HepG2 (cell line): ENCODE data around the gene PAM16. TPM values are rescaled to one million over a fixed set of nuclear protein-coding genes. Genes with fewer than 3 reads are reported as not detected.

Experiments
- EHMT2 ChIP-seq: fragments of 200-600 bp; sonication (generic); IDR thresholded peaks from 2 replicates; pipeline ENCODE4 v1.7.0; 2017; ENCODE audit warnings: antibody characterized with exemption, low read depth, low read length, borderline replicate concordance
- HNF4A ChIP-seq: sonication (generic); formaldehyde crosslinking; IDR thresholded peaks from 2 replicates; pipeline ENCODE4 v1.4.0; 2020; ENCODE audit warnings: missing genetic modification reagents
- MTF1 ChIP-seq: sonication (generic); formaldehyde crosslinking; IDR thresholded peaks from 2 replicates; pipeline ENCODE4 v1.5.0; 2020; ENCODE audit warnings: missing genetic modification reagents
- PCBP1 ChIP-seq: fragments of 200-400 bp; formaldehyde crosslinking; IDR thresholded peaks from 2 replicates; pipeline ENCODE4 v1.6.1; 2017; ENCODE audit warnings: mild to moderate bottlenecking, low read depth, low read length, borderline replicate concordance
- POLR2G ChIP-seq: fragments of 200-400 bp; formaldehyde crosslinking; IDR thresholded peaks from 2 replicates; pipeline ENCODE4 v1.6.1; 2018; ENCODE audit warnings: mild to moderate bottlenecking, low read depth, low read length, moderate library complexity
- RORA ChIP-seq: sonication (generic); formaldehyde crosslinking; IDR thresholded peaks from 2 replicates; pipeline ENCODE4 v1.5.0; 2020; ENCODE audit warnings: mild to moderate bottlenecking, missing genetic modification reagents, moderate library complexity
- SMARCC2 ChIP-seq: fragments of 450-650 bp; IDR thresholded peaks from 2 replicates; pipeline ENCODE4 v1.6.1; 2017; ENCODE audit warnings: antibody characterized with exemption, mild to moderate bottlenecking
- TIGD3 ChIP-seq: sonication (generic); formaldehyde crosslinking; IDR thresholded peaks from 2 replicates; pipeline ENCODE4 v1.5.1; 2020; ENCODE audit warnings: mild to moderate bottlenecking, missing genetic modification reagents, borderline replicate concordance
- ZFP37 ChIP-seq: sonication (generic); formaldehyde crosslinking; IDR thresholded peaks from 2 replicates; pipeline ENCODE4 v1.4.0; 2020; ENCODE audit warnings: missing genetic modification reagents, borderline replicate concordance
- ZNF354B ChIP-seq: sonication (generic); formaldehyde crosslinking; IDR thresholded peaks from 2 replicates; pipeline ENCODE4 v1.8.0; 2022; ENCODE audit warnings: mild to moderate bottlenecking, missing genetic modification reagents
- ZNF503 ChIP-seq: sonication (generic); formaldehyde crosslinking; IDR thresholded peaks from 2 replicates; pipeline ENCODE4 v1.4.0; 2020; ENCODE audit warnings: missing genetic modification reagents
- ZNF577 ChIP-seq: sonication (generic); formaldehyde crosslinking; IDR thresholded peaks from 2 replicates; pipeline ENCODE4 v1.4.0; 2020; ENCODE audit warnings: mild to moderate bottlenecking, low read depth, missing genetic modification reagents, borderline replicate concordance
- ZNF761 ChIP-seq: sonication (generic); formaldehyde crosslinking; conservative IDR thresholded peaks from 2 replicates; pipeline ENCODE4 v1.4.0; 2020; ENCODE audit warnings: mild to moderate bottlenecking, missing genetic modification reagents
- ZNF780A ChIP-seq: sonication (generic); formaldehyde crosslinking; IDR thresholded peaks from 2 replicates; pipeline ENCODE4 v1.8.0; 2022; ENCODE audit warnings: mild to moderate bottlenecking, missing genetic modification reagents, moderate library complexity
- polyA plus RNA-seq, 8 experiments: library from polyadenylated mRNA; depleted of rRNA in 3 of 8; stranded (reverse) in 7 of 8; unstranded in 1 of 8; fragments of >200 nt; fragmentation: Illumina TruSeq in 4 of 8; extraction: Trizol in 4 of 8; gene quantifications; 2 replicates each; pipeline versions ENCODE4 v1.2.1 to v1.2.3, GENCODE V29; 2011 to 2016; ENCODE audit warnings: low read depth in 4 of 8, missing spikeins in 1 of 8, mixed read lengths in 1 of 8; ENCODE audit not compliant: insufficient read depth in 1 of 8
- total RNA-seq, 5 experiments: library from RNA; depleted of rRNA; stranded (reverse); fragments of >200 nt; fragmentation: Illumina TruSeq; extraction: Trizol; gene quantifications; 2 replicates each; pipeline ENCODE4 v1.2.3, GENCODE V29; 2016; ENCODE audit warnings: low read depth in 1 of 5
- TF ChIP-seq, protein P1 (sequence below): sonication (generic); formaldehyde crosslinking; IDR thresholded peaks from 2 replicates; pipeline ENCODE4 v1.5.0; 2020; ENCODE audit warnings: mild to moderate bottlenecking, missing genetic modification reagents, borderline replicate concordance

The PAM16 gene
- total and polyA plus RNA-seq, 2 of the 13 experiments (the other 11 are each of a cell fraction or from before 2014, with no cell fraction given): 51.5 to 51.8 TPM

DNA sequence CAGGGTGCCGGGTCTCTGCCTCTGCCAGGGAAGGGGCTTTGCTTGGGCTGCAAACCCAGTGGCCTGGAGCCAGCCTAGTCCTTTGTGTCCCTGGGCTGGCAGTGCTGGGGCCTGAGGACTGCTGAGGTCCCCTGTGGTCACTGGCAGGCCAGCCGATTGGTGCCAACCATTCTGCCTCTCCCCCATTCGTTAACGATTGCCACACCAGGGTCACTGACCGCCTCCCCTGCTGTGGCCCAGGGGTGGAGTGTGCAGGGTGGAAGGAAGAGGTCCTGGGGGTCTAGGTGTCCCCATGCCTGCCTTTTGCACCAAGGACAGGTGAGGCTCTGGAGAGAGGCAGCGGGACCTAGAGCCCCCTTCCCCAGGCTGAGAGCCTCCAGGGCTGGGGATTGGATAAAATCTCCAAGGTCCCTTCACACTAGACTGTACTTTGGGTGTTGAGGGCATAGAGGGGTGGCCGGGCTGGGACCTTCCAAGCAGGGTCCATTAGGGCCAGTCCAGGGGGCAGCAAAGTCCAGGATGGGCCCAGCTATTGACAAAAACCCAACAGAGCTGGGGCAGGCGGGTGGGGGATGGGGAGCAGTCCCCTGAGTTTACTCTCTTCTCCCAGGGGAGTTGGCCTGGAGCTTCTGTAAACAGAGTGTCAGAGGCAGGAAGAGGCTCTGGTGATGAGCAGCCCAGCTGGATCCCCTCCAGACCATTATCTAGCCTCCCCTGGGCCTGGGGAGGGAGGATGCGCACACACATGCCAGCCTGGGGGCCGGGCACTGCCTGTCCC, 21.6 kb upstream of the PAM16 start (continued):
- TF ChIP-seq, protein P1, sequence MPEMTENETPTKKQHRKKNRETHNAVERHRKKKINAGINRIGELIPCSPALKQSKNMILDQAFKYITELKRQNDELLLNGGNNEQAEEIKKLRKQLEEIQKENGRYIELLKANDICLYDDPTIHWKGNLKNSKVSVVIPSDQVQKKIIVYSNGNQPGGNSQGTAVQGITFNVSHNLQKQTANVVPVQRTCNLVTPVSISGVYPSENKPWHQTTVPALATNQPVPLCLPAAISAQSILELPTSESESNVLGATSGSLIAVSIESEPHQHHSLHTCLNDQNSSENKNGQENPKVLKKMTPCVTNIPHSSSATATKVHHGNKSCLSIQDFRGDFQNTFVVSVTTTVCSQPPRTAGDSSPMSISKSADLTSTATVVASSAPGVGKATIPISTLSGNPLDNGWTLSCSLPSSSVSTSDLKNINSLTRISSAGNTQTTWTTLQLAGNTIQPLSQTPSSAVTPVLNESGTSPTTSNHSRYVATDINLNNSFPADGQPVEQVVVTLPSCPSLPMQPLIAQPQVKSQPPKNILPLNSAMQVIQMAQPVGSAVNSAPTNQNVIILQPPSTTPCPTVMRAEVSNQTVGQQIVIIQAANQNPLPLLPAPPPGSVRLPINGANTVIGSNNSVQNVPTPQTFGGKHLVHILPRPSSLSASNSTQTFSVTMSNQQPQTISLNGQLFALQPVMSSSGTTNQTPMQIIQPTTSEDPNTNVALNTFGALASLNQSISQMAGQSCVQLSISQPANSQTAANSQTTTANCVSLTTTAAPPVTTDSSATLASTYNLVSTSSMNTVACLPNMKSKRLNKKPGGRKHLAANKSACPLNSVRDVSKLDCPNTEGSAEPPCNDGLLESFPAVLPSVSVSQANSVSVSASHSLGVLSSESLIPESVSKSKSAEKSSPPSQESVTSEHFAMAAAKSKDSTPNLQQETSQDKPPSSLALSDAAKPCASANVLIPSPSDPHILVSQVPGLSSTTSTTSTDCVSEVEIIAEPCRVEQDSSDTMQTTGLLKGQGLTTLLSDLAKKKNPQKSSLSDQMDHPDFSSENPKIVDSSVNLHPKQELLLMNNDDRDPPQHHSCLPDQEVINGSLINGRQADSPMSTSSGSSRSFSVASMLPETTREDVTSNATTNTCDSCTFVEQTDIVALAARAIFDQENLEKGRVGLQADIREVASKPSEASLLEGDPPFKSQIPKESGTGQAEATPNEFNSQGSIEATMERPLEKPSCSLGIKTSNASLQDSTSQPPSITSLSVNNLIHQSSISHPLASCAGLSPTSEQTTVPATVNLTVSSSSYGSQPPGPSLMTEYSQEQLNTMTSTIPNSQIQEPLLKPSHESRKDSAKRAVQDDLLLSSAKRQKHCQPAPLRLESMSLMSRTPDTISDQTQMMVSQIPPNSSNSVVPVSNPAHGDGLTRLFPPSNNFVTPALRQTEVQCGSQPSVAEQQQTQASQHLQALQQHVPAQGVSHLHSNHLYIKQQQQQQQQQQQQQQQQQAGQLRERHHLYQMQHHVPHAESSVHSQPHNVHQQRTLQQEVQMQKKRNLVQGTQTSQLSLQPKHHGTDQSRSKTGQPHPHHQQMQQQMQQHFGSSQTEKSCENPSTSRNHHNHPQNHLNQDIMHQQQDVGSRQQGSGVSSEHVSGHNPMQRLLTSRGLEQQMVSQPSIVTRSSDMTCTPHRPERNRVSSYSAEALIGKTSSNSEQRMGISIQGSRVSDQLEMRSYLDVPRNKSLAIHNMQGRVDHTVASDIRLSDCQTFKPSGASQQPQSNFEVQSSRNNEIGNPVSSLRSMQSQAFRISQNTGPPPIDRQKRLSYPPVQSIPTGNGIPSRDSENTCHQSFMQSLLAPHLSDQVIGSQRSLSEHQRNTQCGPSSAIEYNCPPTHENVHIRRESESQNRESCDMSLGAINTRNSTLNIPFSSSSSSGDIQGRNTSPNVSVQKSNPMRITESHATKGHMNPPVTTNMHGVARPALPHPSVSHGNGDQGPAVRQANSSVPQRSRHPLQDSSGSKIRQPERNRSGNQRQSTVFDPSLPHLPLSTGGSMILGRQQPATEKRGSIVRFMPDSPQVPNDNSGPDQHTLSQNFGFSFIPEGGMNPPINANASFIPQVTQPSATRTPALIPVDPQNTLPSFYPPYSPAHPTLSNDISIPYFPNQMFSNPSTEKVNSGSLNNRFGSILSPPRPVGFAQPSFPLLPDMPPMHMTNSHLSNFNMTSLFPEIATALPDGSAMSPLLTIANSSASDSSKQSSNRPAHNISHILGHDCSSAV (CRISPR knock-in tag): no peak
- no peak for TF ChIP-seq ZNF761 (CRISPR knock-in tag)
- no peak for TF ChIP-seq ZNF503 (CRISPR knock-in tag)
- TF ChIP-seq MTF1: no peak
- no peak for TF ChIP-seq RORA
- no peak for TF ChIP-seq PCBP1
- TF ChIP-seq EHMT2: no peak
- no peak for TF ChIP-seq ZNF780A (CRISPR knock-in tag)
- TF ChIP-seq ZNF354B (CRISPR knock-in tag): no peak
- TF ChIP-seq POLR2G: peak; percentile 70
- no peak for TF ChIP-seq TIGD3 (CRISPR knock-in tag)
- no peak for TF ChIP-seq ZFP37 (CRISPR knock-in tag)
- no peak for TF ChIP-seq ZNF577 (CRISPR knock-in tag)
- peak; percentile 87 for TF ChIP-seq HNF4A (CRISPR knock-in tag)
- TF ChIP-seq SMARCC2: no peak
